Liver (tissue), 9 donors: Measurements from ENCODE around the gene NKTR. TPM values are rescaled to one million over a fixed set of nuclear protein-coding genes. Genes with fewer than 3 reads are reported as not detected.

Experiments used
- DNase-seq: peaks from one replicate; pipeline ENCODE4 v3.0.0-alpha.2; 2017; ENCODE audit warnings: low spot score
- H3K27ac ChIP-seq, 2 donors: one replicate each; pipeline ENCODE4 v1.7.0; 2013; ENCODE audit warnings: inconsistent platforms in 2 of 2, low read length in 2 of 2, control low read depth in 1 of 2, low read depth in 1 of 2, mild to moderate bottlenecking in 1 of 2
- H3K27me3 ChIP-seq, 4 donors: one replicate each; pipeline versions ENCODE4 v1.6.1 to v1.7.0; 2013; ENCODE audit warnings: low read length in 3 of 4, inconsistent platforms in 1 of 4, mild to moderate bottlenecking in 1 of 4, moderate library complexity in 1 of 4; ENCODE audit not compliant: control insufficient read depth in 4 of 4, insufficient read depth in 4 of 4
- H3K36me3 ChIP-seq, 4 donors: one replicate each; pipeline versions ENCODE4 v1.6.1 to v1.7.0; 2013; ENCODE audit warnings: low read length in 3 of 4, mild to moderate bottlenecking in 3 of 4, low read depth in 1 of 4, moderate library complexity in 1 of 4; ENCODE audit not compliant: control insufficient read depth in 4 of 4, insufficient read depth in 3 of 4
- H3K4me1 ChIP-seq, 4 donors: one replicate each; pipeline versions ENCODE4 v1.6.1 to v1.7.0; 2013; ENCODE audit warnings: low read length in 3 of 4, mild to moderate bottlenecking in 3 of 4, moderate library complexity in 1 of 4; ENCODE audit not compliant: control insufficient read depth in 4 of 4, insufficient read depth in 4 of 4
- H3K4me3 ChIP-seq, 3 donors: one replicate each; pipeline versions ENCODE4 v1.6.1 to v1.7.0; 2013; ENCODE audit warnings: low read length in 3 of 3, control low read depth in 1 of 3, low read depth in 1 of 3, mild to moderate bottlenecking in 1 of 3
- H3K9ac ChIP-seq, 2 donors: one replicate each; pipeline ENCODE4 v1.7.0; 2013; ENCODE audit warnings: low read length in 2 of 2, mild to moderate bottlenecking in 2 of 2, moderate library complexity in 2 of 2, control low read depth in 1 of 2, low read depth in 1 of 2
- H3K9me3 ChIP-seq, 4 donors: one replicate each; pipeline versions ENCODE4 v1.6.1 to v1.7.0; 2013; ENCODE audit warnings: low read length in 3 of 4; ENCODE audit not compliant: control insufficient read depth in 4 of 4
- CTCF ChIP-seq: fragments of 150-350 bp; IDR thresholded peaks from 2 replicates; pipeline ENCODE4 v1.5.1; 2017; ENCODE audit warnings: improper control_type of control experiment, low read depth, low read length; ENCODE audit not compliant: missing input control
- EGR1 ChIP-seq, 2 donors: IDR thresholded peaks; 2 replicates each; pipeline ENCODE4 v1.6.1; 2016 to 2018; ENCODE audit warnings: antibody characterized with exemption in 2 of 2, low read depth in 2 of 2
- FOXA1 ChIP-seq: IDR thresholded peaks from 2 replicates; pipeline ENCODE4 v1.6.1; 2016; ENCODE audit warnings: antibody characterized with exemption
- FOXA2 ChIP-seq: IDR thresholded peaks from 2 replicates; pipeline ENCODE4 v1.6.1; 2016; ENCODE audit warnings: antibody characterized with exemption
- GABPA ChIP-seq, 2 donors: IDR thresholded peaks in 1 of 2; conservative IDR thresholded peaks in 1 of 2; 2 replicates each; pipeline ENCODE4 v1.6.1; 2016; ENCODE audit warnings: antibody characterized with exemption in 2 of 2, mild to moderate bottlenecking in 1 of 2, moderate library complexity in 1 of 2
- HNF4A ChIP-seq, 2 donors: conservative IDR thresholded peaks; 2 replicates each; pipeline ENCODE4 v1.6.1; 2016; ENCODE audit warnings: antibody characterized with exemption in 2 of 2, mild to moderate bottlenecking in 2 of 2
- HNF4G ChIP-seq: IDR thresholded peaks from 2 replicates; pipeline ENCODE4 v1.6.1; 2016; ENCODE audit warnings: antibody characterized with exemption
- JUND ChIP-seq, 2 donors: IDR thresholded peaks; 2 replicates each; pipeline ENCODE4 v1.6.1; 2016; ENCODE audit warnings: antibody characterized with exemption in 2 of 2
- NR2F2 ChIP-seq: IDR thresholded peaks from 2 replicates; pipeline ENCODE4 v1.6.1; 2016; ENCODE audit warnings: antibody characterized with exemption
- RAD21 ChIP-seq, 2 donors: IDR thresholded peaks; 2 replicates each; pipeline ENCODE4 v1.6.1; 2016; ENCODE audit warnings: antibody characterized with exemption in 2 of 2, mild to moderate bottlenecking in 2 of 2
- REST ChIP-seq: IDR thresholded peaks from 2 replicates; pipeline ENCODE4 v1.6.1; 2016; ENCODE audit warnings: antibody characterized with exemption, mild to moderate bottlenecking
- RXRA ChIP-seq, 2 donors: IDR thresholded peaks; 2 replicates each; pipeline ENCODE4 v1.6.1; 2017 to 2018; ENCODE audit warnings: antibody characterized with exemption in 2 of 2, mild to moderate bottlenecking in 1 of 2
- SP1 ChIP-seq: IDR thresholded peaks from 2 replicates; pipeline ENCODE4 v1.6.1; 2018; ENCODE audit warnings: antibody characterized with exemption, mild to moderate bottlenecking
- TAF1 ChIP-seq: conservative IDR thresholded peaks from 2 replicates; pipeline ENCODE4 v1.6.1; 2016; ENCODE audit warnings: antibody characterized with exemption, mild to moderate bottlenecking
- YY1 ChIP-seq: IDR thresholded peaks from 2 replicates; pipeline ENCODE4 v1.6.1; 2016; ENCODE audit warnings: antibody characterized with exemption, mild to moderate bottlenecking
- WGBS: extraction: QIAGEN DNeasy Blood & Tissue Kit; methylation state at CpG from one replicate; pipeline ENCODE4 v1.1.7; 2013; 5-methylcytosine and 5-hydroxymethylcytosine counted together
- polyA plus RNA-seq, 2 donors: library from polyadenylated mRNA; stranded (reverse) in 1 of 2; unstranded in 1 of 2; fragments of 200-250 nt in 1 of 2; fragments of >200 nt in 1 of 2; fragmentation: Nextera tagmentation in 1 of 2; extraction: Ambion mirVana in 1 of 2; gene quantifications; one replicate each; pipeline versions ENCODE4 v1.2.1 to v1.2.3, GENCODE V29; 2013 to 2015
- total RNA-seq, 2 donors: library from RNA; depleted of rRNA; stranded (reverse); fragments of >200 nt; gene quantifications; one replicate each; pipeline ENCODE4 v1.2.3, GENCODE V29; 2014
- TF ChIP-seq, protein P1 (sequence below): IDR thresholded peaks from 2 replicates; pipeline ENCODE4 v1.6.1; 2016; ENCODE audit warnings: antibody characterized with exemption
- TF ChIP-seq, protein P2 (sequence below): IDR thresholded peaks from 2 replicates; pipeline ENCODE4 v1.6.1; 2016; ENCODE audit warnings: antibody characterized with exemption
- TF ChIP-seq, protein P3 (sequence below): IDR thresholded peaks from 2 replicates; pipeline ENCODE4 v1.6.1; 2016; ENCODE audit warnings: antibody characterized with exemption
- donor health status: healthy.
- donor health status: healthy.
- donor health status: healthy.
- donor health status: healthy.
- donor health status: healthy.

The NKTR gene
- total and polyA plus RNA-seq, 4 donors, result 5.8 to 75.5 (median 28.1) TPM

GRCh38 chr3:42665050-42665878 is 64.8 kb downstream of the NKTR start:
- WGBS, result 89% methylated on average over 15 of the region's 15 CpGs
- Histone ChIP-seq H3K9ac (no peak overlapping the region), H3K9me3 (peaks cover 0 to 1% (median 0%) of the 10 kb centered on the region in 4 donors), H3K36me3 (no peaks in the 10 kb centered on the region), H3K27ac (no peak overlapping the region), H3K27me3 (no peaks in the 10 kb centered on the region), H3K4me1 (no peaks in the 10 kb centered on the region), H3K4me3 (no peak overlapping the region)
- no peak for TF ChIP-seq JUND (IDR thresholded peaks at IDR 0.05)
- TF ChIP-seq, protein P1, sequence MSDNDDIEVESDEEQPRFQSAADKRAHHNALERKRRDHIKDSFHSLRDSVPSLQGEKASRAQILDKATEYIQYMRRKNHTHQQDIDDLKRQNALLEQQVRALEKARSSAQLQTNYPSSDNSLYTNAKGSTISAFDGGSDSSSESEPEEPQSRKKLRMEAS, result no peak
- TF ChIP-seq GABPA (IDR thresholded peaks at IDR 0.05 in 1 of 2, conservative IDR thresholded peaks at IDR 0.05 in 1 of 2), result no peak
- TF ChIP-seq HNF4A (conservative IDR thresholded peaks at IDR 0.05), result no peak
- TF ChIP-seq NR2F2, result no peak
- TF ChIP-seq, protein P2, sequence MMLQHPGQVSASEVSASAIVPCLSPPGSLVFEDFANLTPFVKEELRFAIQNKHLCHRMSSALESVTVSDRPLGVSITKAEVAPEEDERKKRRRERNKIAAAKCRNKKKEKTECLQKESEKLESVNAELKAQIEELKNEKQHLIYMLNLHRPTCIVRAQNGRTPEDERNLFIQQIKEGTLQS, result no peak
- no peak for TF ChIP-seq FOXA1
- no peak for TF ChIP-seq FOXA2
- TF ChIP-seq YY1, result no peak
- no peak for TF ChIP-seq EGR1 (IDR thresholded peaks at IDR 0.05; ENCODE audit: low read depth in 2 of 2)
- TF ChIP-seq TAF1, result no peak
- TF ChIP-seq HNF4G, result no peak
- TF ChIP-seq SP1, result no peak
- no peak for TF ChIP-seq RXRA (IDR thresholded peaks at IDR 0.05)
- no peak for TF ChIP-seq REST
- DNase-seq, result no peak

DNA sequence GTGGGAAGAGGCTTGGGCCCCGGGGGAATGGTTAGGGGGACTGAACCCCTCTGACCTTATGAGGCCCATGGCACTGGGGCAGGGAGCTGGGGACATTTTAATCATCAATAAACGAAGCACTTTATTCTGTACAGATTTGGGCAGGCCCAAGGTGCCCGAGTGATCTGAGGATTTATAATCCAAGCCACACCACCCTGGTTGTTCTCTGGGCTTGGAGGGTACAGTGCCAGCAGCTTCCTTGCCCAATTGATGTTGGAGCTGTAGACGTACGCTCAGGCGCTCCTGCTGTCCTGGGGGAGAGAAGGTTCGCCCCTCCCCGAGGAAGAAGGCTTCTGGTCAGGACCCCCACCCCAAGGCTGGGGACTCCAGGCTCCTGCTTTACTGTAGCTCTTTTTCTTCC is 65.5 kb downstream of the NKTR start:
- 81% methylated on average over 8 of the region's 8 CpGs for WGBS
- no peaks in the 10 kb centered on the region for H3K4me1 ChIP-seq
- H3K27me3 ChIP-seq, result no peaks in the 10 kb centered on the region
- TF ChIP-seq, protein P3, sequence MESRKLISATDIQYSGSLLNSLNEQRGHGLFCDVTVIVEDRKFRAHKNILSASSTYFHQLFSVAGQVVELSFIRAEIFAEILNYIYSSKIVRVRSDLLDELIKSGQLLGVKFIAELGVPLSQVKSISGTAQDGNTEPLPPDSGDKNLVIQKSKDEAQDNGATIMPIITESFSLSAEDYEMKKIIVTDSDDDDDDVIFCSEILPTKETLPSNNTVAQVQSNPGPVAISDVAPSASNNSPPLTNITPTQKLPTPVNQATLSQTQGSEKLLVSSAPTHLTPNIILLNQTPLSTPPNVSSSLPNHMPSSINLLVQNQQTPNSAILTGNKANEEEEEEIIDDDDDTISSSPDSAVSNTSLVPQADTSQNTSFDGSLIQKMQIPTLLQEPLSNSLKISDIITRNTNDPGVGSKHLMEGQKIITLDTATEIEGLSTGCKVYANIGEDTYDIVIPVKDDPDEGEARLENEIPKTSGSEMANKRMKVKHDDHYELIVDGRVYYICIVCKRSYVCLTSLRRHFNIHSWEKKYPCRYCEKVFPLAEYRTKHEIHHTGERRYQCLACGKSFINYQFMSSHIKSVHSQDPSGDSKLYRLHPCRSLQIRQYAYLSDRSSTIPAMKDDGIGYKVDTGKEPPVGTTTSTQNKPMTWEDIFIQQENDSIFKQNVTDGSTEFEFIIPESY, result no peak
- TF ChIP-seq NR2F2 (no peak), REST (no peak), FOXA1 (no peak), GABPA (IDR thresholded peaks at IDR 0.05 in 1 of 2, conservative IDR thresholded peaks at IDR 0.05 in 1 of 2) (no peak), EGR1 (IDR thresholded peaks at IDR 0.05; ENCODE audit: low read depth in 2 of 2) (no peak), FOXA2 (no peak), TAF1 (no peak), RXRA (IDR thresholded peaks at IDR 0.05) (no peak), CTCF (no peak), HNF4G (no peak), RAD21 (IDR thresholded peaks at IDR 0.05) (no peak), JUND (IDR thresholded peaks at IDR 0.05) (no peak)
- TF ChIP-seq, protein P1, result no peak
- TF ChIP-seq, protein P2, result no peak
- H3K9ac ChIP-seq, result no peak overlapping the region
- H3K4me3 ChIP-seq, result no peak overlapping the region
- H3K27ac ChIP-seq, result no peak overlapping the region
- H3K36me3 ChIP-seq, result no peaks in the 10 kb centered on the region
- peaks cover 0 to 3% (median 0%) of the 10 kb centered on the region in 4 donors for H3K9me3 ChIP-seq
- DNase-seq, result no peak
